Right lobe of liver (tissue), 6 donors: ENCODE data around the gene DRD2. TPM values are rescaled to one million over a fixed set of nuclear protein-coding genes. Genes with fewer than 3 reads are reported as not detected.
A peak's percentile ranks its signal among the peaks of the same experiment; 100 is the strongest.

ENCODE experiments used
- ATAC-seq, 4 donors: fragments of 200-7000 bp; cut with Tn5 transposase; one replicate each; pipeline ENCODE4 v1.9.1; 2020; ENCODE audit warnings: mild to moderate bottlenecking in 4 of 4, moderate library complexity in 4 of 4
- DNase-seq, 3 donors: peaks; one replicate each; pipeline ENCODE4 v3.0.0-alpha.2; 2020
- H3K27ac ChIP-seq, 3 donors: fragments of 200-600 bp; one replicate each; pipeline ENCODE4 v1.8.0; 2022
- H3K27me3 ChIP-seq, 2 donors: fragments of 200-600 bp; one replicate each; pipeline ENCODE4 v1.8.0; 2022
- H3K36me3 ChIP-seq, 4 donors: fragments of 200-600 bp; sonication (generic) in 1 of 4; one replicate each; pipeline versions ENCODE4 v1.5.1 to v1.8.0; 2017 to 2022; ENCODE audit warnings: control low read depth in 1 of 4
- H3K4me1 ChIP-seq, 4 donors: fragments of 200-600 bp; sonication (generic) in 1 of 4; one replicate each; pipeline versions ENCODE4 v1.5.1 to v1.8.0; 2017 to 2022; ENCODE audit warnings: control low read depth in 1 of 4
- H3K4me3 ChIP-seq, 3 donors: fragments of 200-600 bp; one replicate each; pipeline ENCODE4 v1.8.0; 2022
- H3K9me3 ChIP-seq, 4 donors: fragments of 200-600 bp; sonication (generic) in 1 of 4; one replicate each; pipeline versions ENCODE4 v1.5.1 to v1.8.0; 2017 to 2022; ENCODE audit warnings: control low read depth in 1 of 4
- CTCF ChIP-seq, 4 donors: fragments of 200-600 bp in 3 of 4; fragments of 450-650 bp in 1 of 4; IDR thresholded peaks; one replicate each; pipeline versions ENCODE4 v1.5.1 to v1.8.0; 2016 to 2022; ENCODE audit warnings: antibody characterized with exemption in 4 of 4, mild to moderate bottlenecking in 2 of 4
- POLR2A ChIP-seq: fragments of 450-650 bp; IDR thresholded peaks from one replicate; pipeline ENCODE4 v1.6.1; 2017; ENCODE audit warnings: antibody characterized with exemption, mild to moderate bottlenecking
- WGBS: methylation state at CpG from one replicate; pipeline ENCODE4 v1.1.6; 2018; ENCODE audit warnings: low coverage, low lambda C conversion rate; ENCODE audit not compliant: insufficient coverage; ENCODE audit errors: missing lambda C conversion rate; 5-methylcytosine and 5-hydroxymethylcytosine counted together
- intact Hi-C, 2 donors: fragments of 100-400 bp; cut with DNase I; formaldehyde crosslinking; loops; one replicate each; pipeline versions ENCODE4 v1.11.2 to v1.14.1; 2022
- total RNA-seq, 6 experiments: library from RNA; depleted of rRNA in 2 of 6; stranded (reverse); fragments of >200 nt in 2 of 6; fragmentation: NEBNext Ultra II Directional in 3 of 6; extraction: Animal tissue kit (Norgen Biotek cat#: 25700) in 3 of 6; gene quantifications; one replicate each; pipeline versions ENCODE4 v1.1.0 to v1.2.4, GENCODE V29; 2016 to 2023
- donor health status: DM: no; HTN: yes; CAD: no.
- donor health status: DM: no; HTN: no; CAD: no.
- donor health status: DM: no; HTN: no; CAD: no.
- donor health status: DM: no; HTN: yes; CAD: no.
- donor health status: DM: no; HTN: yes; CAD: no.

The DRD2 gene
- total RNA-seq, 6 experiments from 2014 or later: 0.13 TPM; not detected in 5

- intact Hi-C loops: no loop called here
- no peak for ATAC-seq
- DNase-seq: no peak
- no peak overlapping the region for H3K27ac ChIP-seq
- H3K9me3 ChIP-seq: no peaks in the 10 kb centered on the region
- no peak overlapping the region for H3K4me3 ChIP-seq
- H3K27me3 ChIP-seq: no peaks in the 10 kb centered on the region
- 42% methylated on average over 3 of the region's 8 CpGs for WGBS
- H3K36me3 ChIP-seq: no peaks in the 10 kb centered on the region
- TF ChIP-seq POLR2A: no peak
- no peak for TF ChIP-seq CTCF (IDR thresholded peaks at IDR 0.05)
- no peaks in the 10 kb centered on the region for H3K4me1 ChIP-seq
These were observed 81.7 kb downstream of the DRD2 start for GRCh38 chr11:113393501-113393985.

- 74% methylated on average over 2 of the region's 3 CpGs for WGBS
- TF ChIP-seq CTCF (IDR thresholded peaks at IDR 0.05): no peak
- no peak for TF ChIP-seq POLR2A
- Histone ChIP-seq H3K4me3 (no peak overlapping the region), H3K4me1 (no peaks in the 10 kb centered on the region), H3K9me3 (no peaks in the 10 kb centered on the region), H3K36me3 (no peaks in the 10 kb centered on the region), H3K27me3 (no peaks in the 10 kb centered on the region), H3K27ac (no peak overlapping the region)
- ATAC-seq: no peak
- intact Hi-C loops: no loop called here
- no peak for DNase-seq
These were observed 82.8 kb downstream of the DRD2 start for GRCh38 chr11:113392236-113392921.

- Histone ChIP-seq H3K27ac (no peak overlapping the region), H3K36me3 (no peaks in the 10 kb centered on the region), H3K9me3 (no peaks in the 10 kb centered on the region), H3K4me1 (no peaks in the 10 kb centered on the region), H3K4me3 (no peak overlapping the region), H3K27me3 (no peaks in the 10 kb centered on the region)
- intact Hi-C loops: no loop called here
- 15% methylated on average over 3 of the region's 3 CpGs for WGBS
- TF ChIP-seq CTCF (IDR thresholded peaks at IDR 0.05) (no peak), POLR2A (no peak)
- ATAC-seq (no peak), DNase-seq (no peak)
These were observed 85.9 kb downstream of the DRD2 start for GRCh38 chr11:113389272-113389671.

- ATAC-seq (peak in 2 of 4 donors; percentile 18 to 25), DNase-seq (no peak)
- Histone ChIP-seq H3K27me3 (no peaks in the 10 kb centered on the region), H3K9me3 (no peaks in the 10 kb centered on the region), H3K4me3 (no peak within 1 kb of the TSS), H3K36me3 (no peaks in the 10 kb centered on the region), H3K27ac (no peak within 1 kb of the TSS), H3K4me1 (no peaks in the 10 kb centered on the region)
- TF ChIP-seq CTCF (IDR thresholded peaks at IDR 0.05) (peak in 2 of 4 donors; percentile 8 to 32), POLR2A (no peak)
- intact Hi-C loops: no loop called here
- WGBS: 22% methylated on average over 6 of the region's 46 CpGs
These were observed 87.5 kb downstream of the DRD2 start, which contains the start of gene ANKK1 for GRCh38 chr11:113387605-113388211. Gene ANKK1 (plus strand): TSS chr11:113387779. CDS start chr11:113387885, 106 bp downstream.
